Activated CD8-positive, alpha-beta T cell treated with anti-CD3 and anti-CD28 coated beads, Interleukin-2, amount 10 ng/mL, durations not matched to agents 7 days and 5 days (primary cell): ENCODE results near the gene GRK2. TPM values are rescaled to one million over a fixed set of nuclear protein-coding genes. Genes with fewer than 3 reads are reported as not detected.

Experiments
- ATAC-seq: fragments of 150-1000 bp; cut with Tn5 transposase; one replicate; pipeline ENCODE4 v1.10.0; 2021; ENCODE audit warnings: moderate library complexity
- CTCF ChIA-PET: fragments of 350-600 bp; sonication (Branson Sonifier 250); formaldehyde crosslinking; loops from one replicate; lab custom pipeline; 2021; ENCODE audit warnings: antibody characterized with exemption; lab: Charles Lee
- POLR2A ChIA-PET: fragments of 350-600 bp; sonication (Branson Sonifier 250); formaldehyde crosslinking; loops from one replicate; lab custom pipeline; 2021; ENCODE audit warnings: antibody characterized with exemption; lab: Charles Lee
- DNase-seq: peaks from one replicate; pipeline ENCODE4 v3.0.0-alpha.2; 2020
- H3K27ac Mint-ChIP-seq: one replicate; pipeline ENCODE4 v1.8.0; 2021; ENCODE audit warnings: mild to moderate bottlenecking, mixed read lengths
- H3K27me3 Mint-ChIP-seq: one replicate; pipeline ENCODE4 v1.8.0; 2021; ENCODE audit warnings: low read depth, mixed read lengths
- H3K36me3 Mint-ChIP-seq: one replicate; pipeline ENCODE4 v1.8.0; 2021; ENCODE audit warnings: low read depth, mixed read lengths
- H3K4me1 Mint-ChIP-seq: one replicate; pipeline ENCODE4 v1.8.0; 2021; ENCODE audit warnings: low read depth, mixed read lengths
- H3K4me3 Mint-ChIP-seq: one replicate; pipeline ENCODE4 v1.8.0; 2021; ENCODE audit warnings: mild to moderate bottlenecking, mixed read lengths
- H3K9me3 Mint-ChIP-seq: one replicate; pipeline ENCODE4 v1.8.0; 2022; ENCODE audit warnings: mixed read lengths; ENCODE audit not compliant: insufficient read depth
- total RNA-seq, 2 experiments: library from RNA; stranded (reverse); gene quantifications; one replicate each; pipeline ENCODE4 v1.2.3, GENCODE V29; 2021

Gene GRK2
- total RNA-seq, 2 experiments from 2014 or later = 338 to 348 TPM

DNA sequence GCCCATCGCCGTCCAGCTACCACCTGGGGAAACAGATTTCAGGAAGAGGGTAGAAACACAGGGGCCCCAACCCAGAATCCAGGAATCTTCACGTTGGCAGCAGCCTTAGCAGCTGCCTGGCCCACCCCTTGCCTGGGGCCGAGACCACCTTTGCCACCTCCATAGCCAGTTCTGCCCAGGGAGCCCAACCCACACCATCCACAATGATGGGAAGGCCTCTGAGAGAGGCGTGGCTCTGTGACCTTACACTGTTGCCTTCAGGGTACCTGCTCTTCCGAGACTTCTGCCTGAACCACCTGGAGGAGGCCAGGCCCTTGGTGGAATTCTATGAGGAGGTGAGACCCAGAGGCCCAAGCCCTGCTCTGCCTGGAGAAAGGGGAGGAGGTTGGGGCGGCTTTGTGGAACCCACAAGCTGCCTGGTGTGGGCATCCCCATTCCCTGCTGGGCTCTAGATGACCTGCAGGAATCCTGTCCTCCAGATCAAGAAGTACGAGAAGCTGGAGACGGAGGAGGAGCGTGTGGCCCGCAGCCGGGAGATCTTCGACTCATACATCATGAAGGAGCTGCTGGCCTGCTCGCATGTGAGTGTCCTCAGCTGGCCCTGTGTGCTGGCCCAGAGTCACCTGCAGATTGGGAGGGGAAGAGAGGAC lies 12.8 kb downstream of the GRK2 start:
- CTCF ChIA-PET = interaction anchor here (0.6 to 1.9 kb wide), 5 partner anchors 8 to 39 kb away, joined by 3 to 9 read pairs (median 3); partner anchors contain the start of gene ANKRD13D
- ATAC-seq = no peak
- H3K36me3 Mint-ChIP-seq = peaks cover 91% of the 10 kb centered on the region
- peaks cover 75% of the 10 kb centered on the region for H3K4me1 Mint-ChIP-seq
- DNase-seq = no peak
- no peaks in the 10 kb centered on the region for H3K9me3 Mint-ChIP-seq
- no peaks in the 10 kb centered on the region for H3K27me3 Mint-ChIP-seq
- POLR2A ChIA-PET = interaction anchor here (0.6 to 5.3 kb wide), 7 partner anchors 9 to 398 kb away, joined by 3 to 94 read pairs (median 4); partner anchors contain the start of genes ANKRD13D and SSH3
- peak overlapping the region; percentile 99 for H3K27ac Mint-ChIP-seq
- H3K4me3 Mint-ChIP-seq = peak overlapping the region; percentile 81

GRCh38 chr11:67279589-67280340 lies 13.5 kb downstream of the GRK2 start:
- DNase-seq (no peak), ATAC-seq (no peak)
- H3K36me3 Mint-ChIP-seq = peaks cover 88% of the 10 kb centered on the region

GRCh38 chr11:67280341-67280787 lies 14.1 kb downstream of the GRK2 start:
- DNase-seq (no peak), ATAC-seq (no peak)
- Mint-ChIP-seq H3K27ac (peak overlapping the region; percentile 99), H3K4me3 (no peak overlapping the region), H3K4me1 (peaks cover 75% of the 10 kb centered on the region), H3K36me3 (peaks cover 89% of the 10 kb centered on the region), H3K9me3 (no peaks in the 10 kb centered on the region), H3K27me3 (no peaks in the 10 kb centered on the region)
- ChIA-PET POLR2A (interaction anchor here (1.7 to 5.3 kb wide), 3 partner anchors 8 to 13 kb away, joined by 6 to 94 read pairs (median 11); partner anchors contain the start of gene ANKRD13D), CTCF (interaction anchor here (1.3 to 1.7 kb wide), 2 partner anchors 8 to 17 kb away, joined by 3 to 9 read pairs; partner anchors contain the start of gene ANKRD13D)

More at GRCh38 chr11:67279589-67280340, 13.5 kb downstream of the GRK2 start:
- Mint-ChIP-seq H3K9me3 (no peaks in the 10 kb centered on the region), H3K4me1 (peaks cover 74% of the 10 kb centered on the region), H3K4me3 (no peak overlapping the region), H3K27me3 (no peaks in the 10 kb centered on the region), H3K27ac (peak overlapping the region; percentile 99)
- CTCF ChIA-PET = interaction anchor here (0.8 to 1.7 kb wide), 4 partner anchors 9 to 16 kb away, joined by 3 to 9 read pairs (median 3); partner anchors contain the start of gene ANKRD13D
- POLR2A ChIA-PET = interaction anchor here (0.6 to 5.3 kb wide), 6 partner anchors 9 to 397 kb away, joined by 3 to 94 read pairs (median 5); partner anchors contain the start of genes ANKRD13D and SSH3

- peaks cover 75% of the 10 kb centered on the region for H3K4me1 Mint-ChIP-seq
Measured at GRCh38 chr11:67280788-67281551, 14.7 kb downstream of the GRK2 start.

DNA sequence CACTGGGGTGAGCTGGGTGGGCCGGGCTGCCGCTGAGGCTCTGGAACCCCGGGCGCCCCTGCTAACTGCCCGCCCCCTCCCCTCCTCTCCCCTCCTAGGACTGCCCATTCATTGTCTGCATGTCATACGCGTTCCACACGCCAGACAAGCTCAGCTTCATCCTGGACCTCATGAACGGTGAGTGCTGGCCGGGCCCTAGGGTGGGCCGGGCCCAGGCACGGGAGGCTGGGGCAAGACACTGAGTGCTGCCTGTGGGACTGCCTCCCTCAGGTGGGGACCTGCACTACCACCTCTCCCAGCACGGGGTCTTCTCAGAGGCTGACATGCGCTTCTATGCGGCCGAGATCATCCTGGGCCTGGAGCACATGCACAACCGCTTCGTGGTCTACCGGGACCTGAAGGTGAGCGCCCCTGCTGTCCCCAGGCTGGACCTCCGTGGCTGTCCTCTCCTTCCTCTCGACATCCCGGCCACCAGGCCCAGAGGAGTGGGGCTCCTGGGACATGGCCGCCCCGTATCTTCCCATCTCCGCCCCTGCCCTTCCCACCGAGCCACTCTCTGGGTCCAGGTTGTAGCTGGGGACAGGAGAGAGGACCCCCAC lies 15.4 kb downstream of the GRK2 start:
- ChIA-PET CTCF (no interaction called here), POLR2A (no interaction called here)
- Mint-ChIP-seq H3K4me1 (peaks cover 74% of the 10 kb centered on the region), H3K27ac (peak overlapping the region; percentile 39), H3K27me3 (no peaks in the 10 kb centered on the region), H3K9me3 (no peaks in the 10 kb centered on the region), H3K4me3 (no peak overlapping the region), H3K36me3 (peaks cover 88% of the 10 kb centered on the region)
- ATAC-seq (no peak), DNase-seq (no peak)

More at GRCh38 chr11:67280788-67281551, 14.7 kb downstream of the GRK2 start:
- CTCF ChIA-PET = interaction anchor here (1.3 kb wide), 1 partner anchor 17 kb away, joined by 3 read pairs; no protein-coding TSS in a partner anchor
- DNase-seq (no peak), ATAC-seq (no peak)
- Mint-ChIP-seq H3K4me3 (no peak overlapping the region), H3K9me3 (no peaks in the 10 kb centered on the region), H3K27ac (no peak overlapping the region), H3K36me3 (peaks cover 89% of the 10 kb centered on the region), H3K27me3 (no peaks in the 10 kb centered on the region)
- POLR2A ChIA-PET = interaction anchor here (1.7 to 5.3 kb wide), 3 partner anchors 8 to 13 kb away, joined by 6 to 94 read pairs (median 11); partner anchors contain the start of gene ANKRD13D

GRCh38 chr11:67282155-67282875 lies 16.0 kb downstream of the GRK2 start:
- Mint-ChIP-seq H3K4me3 (no peak overlapping the region), H3K27me3 (no peaks in the 10 kb centered on the region), H3K9me3 (no peaks in the 10 kb centered on the region), H3K27ac (peak overlapping the region; percentile 57), H3K36me3 (peaks cover 88% of the 10 kb centered on the region), H3K4me1 (peaks cover 74% of the 10 kb centered on the region)
- no peak for ATAC-seq
- ChIA-PET CTCF (interaction anchor here (1.6 kb wide), 1 partner anchor 35 kb away, joined by 7 read pairs; no protein-coding TSS in a partner anchor), POLR2A (interaction anchor here (0.6 to 2.4 kb wide), 2 partner anchors 10 to 184 kb away, joined by 5 to 18 read pairs; no protein-coding TSS in a partner anchor)
- DNase-seq = no peak

DNA sequence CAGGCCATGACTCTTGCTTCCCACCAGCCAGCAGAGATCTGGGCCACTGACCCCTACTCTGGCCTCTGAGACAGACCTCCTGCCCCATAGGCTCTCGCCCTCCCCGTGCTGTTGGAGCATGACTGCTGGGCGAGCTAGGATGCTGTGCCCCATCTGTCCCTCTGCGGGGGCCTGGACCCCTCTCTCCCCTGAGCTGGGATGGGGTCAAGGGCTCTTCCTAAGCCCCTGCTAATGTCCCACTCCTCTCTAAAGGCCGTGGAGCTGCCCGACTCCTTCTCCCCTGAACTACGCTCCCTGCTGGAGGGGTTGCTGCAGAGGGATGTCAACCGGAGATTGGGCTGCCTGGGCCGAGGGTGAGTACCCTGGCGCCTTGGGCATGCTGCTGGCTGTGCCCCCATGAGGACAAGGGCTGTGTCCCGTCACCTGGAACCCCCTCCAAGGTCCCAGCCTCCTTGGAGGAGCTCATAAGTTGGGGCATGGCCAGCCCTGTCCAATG lies 16.7 kb downstream of the GRK2 start:
- ATAC-seq = no peak
- ChIA-PET POLR2A (interaction anchor here (0.6 to 2.4 kb wide), 3 partner anchors 10 to 346 kb away, joined by 3 to 18 read pairs (median 5); no protein-coding TSS in a partner anchor), CTCF (interaction anchor here (0.9 to 1.6 kb wide), 3 partner anchors 15 to 34 kb away, joined by 3 to 7 read pairs (median 3); partner anchors contain the start of gene GRK2)
- no peaks in the 10 kb centered on the region for H3K9me3 Mint-ChIP-seq
- no peaks in the 10 kb centered on the region for H3K27me3 Mint-ChIP-seq
- H3K4me3 Mint-ChIP-seq = no peak overlapping the region
- peak overlapping the region; percentile 57 for H3K27ac Mint-ChIP-seq
- H3K36me3 Mint-ChIP-seq = peaks cover 89% of the 10 kb centered on the region
- peaks cover 74% of the 10 kb centered on the region for H3K4me1 Mint-ChIP-seq
- DNase-seq = no peak

GRCh38 chr11:67283481-67283963 lies 17.2 kb downstream of the GRK2 start:
- Mint-ChIP-seq H3K4me1 (peaks cover 71% of the 10 kb centered on the region), H3K27me3 (no peaks in the 10 kb centered on the region), H3K4me3 (no peak overlapping the region), H3K36me3 (peaks cover 84% of the 10 kb centered on the region), H3K9me3 (no peaks in the 10 kb centered on the region), H3K27ac (peak overlapping the region; percentile 57)
- ATAC-seq (no peak), DNase-seq (no peak)
- CTCF ChIA-PET = interaction anchor here (0.9 to 1.6 kb wide), 3 partner anchors 15 to 34 kb away, joined by 3 to 7 read pairs (median 3); partner anchors contain the start of gene GRK2
- POLR2A ChIA-PET = interaction anchor here (0.6 to 2.4 kb wide), 2 partner anchors 11 to 345 kb away, joined by 3 to 18 read pairs; no protein-coding TSS in a partner anchor

DNA sequence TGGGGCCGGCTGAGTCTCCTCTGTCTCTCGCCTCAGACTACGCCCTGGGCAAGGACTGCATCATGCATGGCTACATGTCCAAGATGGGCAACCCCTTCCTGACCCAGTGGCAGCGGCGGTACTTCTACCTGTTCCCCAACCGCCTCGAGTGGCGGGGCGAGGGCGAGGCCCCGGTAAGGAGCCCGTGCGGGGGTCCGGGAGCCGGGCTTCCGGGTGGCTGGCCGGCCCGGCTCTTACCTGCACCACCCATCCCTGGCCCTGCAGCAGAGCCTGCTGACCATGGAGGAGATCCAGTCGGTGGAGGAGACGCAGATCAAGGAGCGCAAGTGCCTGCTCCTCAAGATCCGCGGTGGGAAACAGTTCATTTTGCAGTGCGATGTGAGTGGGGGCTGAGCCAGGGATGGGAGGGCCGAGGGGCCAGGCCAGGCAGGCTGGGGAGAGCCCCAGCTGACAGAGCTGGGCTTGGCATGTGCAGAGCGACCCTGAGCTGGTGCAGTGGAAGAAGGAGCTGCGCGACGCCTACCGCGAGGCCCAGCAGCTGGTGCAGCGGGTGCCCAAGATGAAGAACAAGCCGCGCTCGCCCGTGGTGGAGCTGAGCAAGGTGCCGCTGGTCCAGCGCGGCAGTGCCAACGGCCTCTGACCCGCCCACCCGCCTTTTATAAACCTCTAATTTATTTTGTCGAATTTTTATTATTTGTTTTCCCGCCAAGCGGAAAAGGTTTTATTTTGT lies 18.7 kb downstream of the GRK2 start:
- Mint-ChIP-seq H3K9me3 (no peaks in the 10 kb centered on the region), H3K4me1 (peaks cover 60% of the 10 kb centered on the region), H3K27me3 (no peaks in the 10 kb centered on the region), H3K36me3 (peaks cover 75% of the 10 kb centered on the region), H3K27ac (peak overlapping the region; percentile 64), H3K4me3 (no peak overlapping the region)
- ATAC-seq (no peak), DNase-seq (no peak)
- ChIA-PET CTCF (no interaction called here), POLR2A (interaction anchor here (0.6 to 7.5 kb wide), 3 partner anchors 12 to 45 kb away, joined by 3 to 201 read pairs (median 18); partner anchors contain the start of gene GRK2)
